ENCODE measurements around the gene TMPRSS9.
"Not testable (repeated sequence)": the region's sequence is repeated elsewhere in the genome, so short reads cannot be mapped to it uniquely, and the experiment has no call there.

DNA sequence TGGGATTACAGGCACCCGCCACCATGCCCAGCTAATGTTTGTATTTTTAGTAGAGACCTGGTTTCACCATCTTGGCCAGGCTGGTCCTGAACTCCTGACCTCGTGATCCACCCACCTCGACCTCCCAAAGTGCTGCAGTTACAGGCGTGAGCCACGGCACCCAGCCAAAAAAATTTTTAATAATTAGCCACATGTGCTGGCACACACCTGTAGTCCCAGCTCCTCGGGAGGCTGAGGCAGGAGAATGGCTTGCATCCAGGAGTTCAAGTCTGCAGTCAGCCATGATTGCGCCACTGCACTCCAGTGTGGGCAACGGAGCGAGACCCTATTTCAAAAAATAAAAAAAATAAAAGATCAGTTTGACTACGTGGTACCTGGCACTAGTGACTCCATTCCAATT lies 98.7 kb downstream of the TMPRSS9 start:
- TF ChIP-seq, protein P1, sequence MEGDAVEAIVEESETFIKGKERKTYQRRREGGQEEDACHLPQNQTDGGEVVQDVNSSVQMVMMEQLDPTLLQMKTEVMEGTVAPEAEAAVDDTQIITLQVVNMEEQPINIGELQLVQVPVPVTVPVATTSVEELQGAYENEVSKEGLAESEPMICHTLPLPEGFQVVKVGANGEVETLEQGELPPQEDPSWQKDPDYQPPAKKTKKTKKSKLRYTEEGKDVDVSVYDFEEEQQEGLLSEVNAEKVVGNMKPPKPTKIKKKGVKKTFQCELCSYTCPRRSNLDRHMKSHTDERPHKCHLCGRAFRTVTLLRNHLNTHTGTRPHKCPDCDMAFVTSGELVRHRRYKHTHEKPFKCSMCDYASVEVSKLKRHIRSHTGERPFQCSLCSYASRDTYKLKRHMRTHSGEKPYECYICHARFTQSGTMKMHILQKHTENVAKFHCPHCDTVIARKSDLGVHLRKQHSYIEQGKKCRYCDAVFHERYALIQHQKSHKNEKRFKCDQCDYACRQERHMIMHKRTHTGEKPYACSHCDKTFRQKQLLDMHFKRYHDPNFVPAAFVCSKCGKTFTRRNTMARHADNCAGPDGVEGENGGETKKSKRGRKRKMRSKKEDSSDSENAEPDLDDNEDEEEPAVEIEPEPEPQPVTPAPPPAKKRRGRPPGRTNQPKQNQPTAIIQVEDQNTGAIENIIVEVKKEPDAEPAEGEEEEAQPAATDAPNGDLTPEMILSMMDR (IDR thresholded peaks at IDR 0.05), result not testable (repeated sequence)
- TF ChIP-seq POLR2A (IDR thresholded peaks at IDR 0.05), result not testable (repeated sequence)

Measured in adrenal gland (tissue), 5 donors.